HepG2 (cell line): Measurements from ENCODE around the gene STPG4. TPM values are rescaled to one million over a fixed set of nuclear protein-coding genes. Genes with fewer than 3 reads are reported as not detected.
A peak's percentile ranks its signal among the peaks of the same experiment; 100 is the strongest.

Source experiments
- ARNTL ChIP-seq: sonication (generic); formaldehyde crosslinking; IDR thresholded peaks from 2 replicates; pipeline ENCODE4 v1.4.0; 2020; ENCODE audit warnings: mild to moderate bottlenecking, missing genetic modification reagents
- CBFB ChIP-seq: sonication (generic); formaldehyde crosslinking; IDR thresholded peaks from 2 replicates; pipeline ENCODE4 v1.4.0; 2020; ENCODE audit warnings: missing genetic modification reagents
- CREBL2 ChIP-seq: sonication (generic); formaldehyde crosslinking; IDR thresholded peaks from 2 replicates; pipeline ENCODE4 v1.8.1; 2023; ENCODE audit warnings: missing genetic modification reagents, mild to moderate bottlenecking, borderline replicate concordance
- DR1 ChIP-seq: sonication (generic); formaldehyde crosslinking; IDR thresholded peaks from 2 replicates; pipeline ENCODE4 v1.8.0; 2021; ENCODE audit warnings: mild to moderate bottlenecking, missing genetic modification reagents, inconsistent platforms
- ETV5 ChIP-seq: IDR thresholded peaks from 2 replicates; pipeline ENCODE4 v1.6.1; 2018; ENCODE audit warnings: missing biosample characterization, missing genetic modification reagents, inconsistent platforms, borderline replicate concordance
- GMEB1 ChIP-seq: sonication (generic); formaldehyde crosslinking; IDR thresholded peaks from 2 replicates; pipeline ENCODE4 v1.5.1; 2020; ENCODE audit warnings: missing genetic modification reagents, mild to moderate bottlenecking, borderline replicate concordance
- IRX3 ChIP-seq: sonication (generic); formaldehyde crosslinking; IDR thresholded peaks from 2 replicates; pipeline ENCODE4 v1.8.1; 2023; ENCODE audit warnings: mild to moderate bottlenecking, low read depth, missing genetic modification reagents, borderline replicate concordance
- KAT8 ChIP-seq: IDR thresholded peaks from 2 replicates; pipeline ENCODE4 v1.6.1; 2016; ENCODE audit warnings: missing genetic modification reagents, missing compliant biosample characterization
- MXI1 ChIP-seq: IDR thresholded peaks from 3 replicates; pipeline ENCODE4 v1.6.1; 2012; ENCODE audit warnings: low read depth, low read length, inconsistent platforms, borderline replicate concordance
- MZF1 ChIP-seq: sonication (generic); formaldehyde crosslinking; IDR thresholded peaks from 2 replicates; pipeline ENCODE4 v1.8.1; 2023; ENCODE audit warnings: mild to moderate bottlenecking, missing genetic modification reagents, borderline replicate concordance
- RFX3 ChIP-seq: IDR thresholded peaks from 2 replicates; pipeline ENCODE4 v1.6.1; 2016; ENCODE audit warnings: missing biosample characterization, missing genetic modification reagents
- SMC3 ChIP-seq: IDR thresholded peaks from 2 replicates; pipeline ENCODE4 v1.6.1; 2011; ENCODE audit warnings: low read length, improper control_type of control experiment
- SNAI1 ChIP-seq: sonication (generic); formaldehyde crosslinking; IDR thresholded peaks from 2 replicates; pipeline ENCODE4 v1.5.0; 2020; ENCODE audit warnings: mild to moderate bottlenecking, missing genetic modification reagents, borderline replicate concordance
- SNAPC5 ChIP-seq: sonication (generic); formaldehyde crosslinking; IDR thresholded peaks from 2 replicates; pipeline ENCODE4 v1.8.1; 2023; ENCODE audit warnings: mild to moderate bottlenecking, missing genetic modification reagents, borderline replicate concordance
- TBX2 ChIP-seq: sonication (generic); formaldehyde crosslinking; IDR thresholded peaks from 2 replicates; pipeline ENCODE4 v1.5.0; 2020; ENCODE audit warnings: missing genetic modification reagents, mild to moderate bottlenecking, borderline replicate concordance
- XRCC5 ChIP-seq: fragments of 200-400 bp; formaldehyde crosslinking; optimal IDR thresholded peaks from 2 replicates; pipeline ENCODE3; 2017; ENCODE audit warnings: mild to moderate bottlenecking, low read length
- YEATS2 ChIP-seq: sonication (generic); formaldehyde crosslinking; IDR thresholded peaks from 2 replicates; pipeline ENCODE4 v1.4.0; 2020; ENCODE audit warnings: missing genetic modification reagents, borderline replicate concordance
- YEATS4 ChIP-seq: sonication (generic); formaldehyde crosslinking; IDR thresholded peaks from 2 replicates; pipeline ENCODE4 v1.4.0; 2020; ENCODE audit warnings: missing genetic modification reagents, borderline replicate concordance
- ZBTB3 ChIP-seq: sonication (generic); formaldehyde crosslinking; IDR thresholded peaks from 2 replicates; pipeline ENCODE4 v1.4.0; 2020; ENCODE audit warnings: low read depth, mild to moderate bottlenecking, moderate library complexity, missing genetic modification reagents, borderline replicate concordance
- ZBTB7A ChIP-seq: sonication (generic); formaldehyde crosslinking; IDR thresholded peaks from 2 replicates; pipeline ENCODE4 v1.8.0; 2022; ENCODE audit warnings: mild to moderate bottlenecking, missing genetic modification reagents
- ZBTB8A ChIP-seq: sonication (generic); formaldehyde crosslinking; IDR thresholded peaks from 2 replicates; pipeline ENCODE4 v1.4.0; 2020; ENCODE audit warnings: mild to moderate bottlenecking, low read depth, missing genetic modification reagents, borderline replicate concordance
- ZNF256 ChIP-seq: sonication (generic); formaldehyde crosslinking; conservative IDR thresholded peaks from 2 replicates; pipeline ENCODE4 v1.4.0; 2020; ENCODE audit warnings: missing genetic modification reagents
- ZNF335 ChIP-seq: sonication (generic); formaldehyde crosslinking; IDR thresholded peaks from 2 replicates; pipeline ENCODE4 v1.4.0; 2020; ENCODE audit warnings: missing genetic modification reagents
- ZNF670 ChIP-seq: sonication (generic); formaldehyde crosslinking; IDR thresholded peaks from 2 replicates; pipeline ENCODE4 v1.8.0; 2022; ENCODE audit warnings: mild to moderate bottlenecking, missing genetic modification reagents, borderline replicate concordance
- ZNF672 ChIP-seq: sonication (generic); formaldehyde crosslinking; IDR thresholded peaks from 2 replicates; pipeline ENCODE4 v1.8.1; 2022; ENCODE audit warnings: missing genetic modification reagents
- polyA plus RNA-seq, 8 experiments: library from polyadenylated mRNA; depleted of rRNA in 3 of 8; stranded (reverse) in 7 of 8; unstranded in 1 of 8; fragments of >200 nt; fragmentation: Illumina TruSeq in 4 of 8; extraction: Trizol in 4 of 8; gene quantifications; 2 replicates each; pipeline versions ENCODE4 v1.2.1 to v1.2.3, GENCODE V29; 2011 to 2016; ENCODE audit warnings: low read depth in 4 of 8, missing spikeins in 1 of 8, mixed read lengths in 1 of 8; ENCODE audit not compliant: insufficient read depth in 1 of 8
- total RNA-seq, 5 experiments: library from RNA; depleted of rRNA; stranded (reverse); fragments of >200 nt; fragmentation: Illumina TruSeq; extraction: Trizol; gene quantifications; 2 replicates each; pipeline ENCODE4 v1.2.3, GENCODE V29; 2016; ENCODE audit warnings: low read depth in 1 of 5
- TF ChIP-seq, protein P1 (sequence below): sonication (generic); formaldehyde crosslinking; IDR thresholded peaks from 2 replicates; pipeline ENCODE4 v1.8.0; 2022; ENCODE audit warnings: missing genetic modification reagents, low read depth, mild to moderate bottlenecking, borderline replicate concordance
- TF ChIP-seq, protein P2 (sequence below), 2 experiments: sonication (generic) in 1 of 2; formaldehyde crosslinking in 1 of 2; IDR thresholded peaks; 2 replicates each; pipeline versions ENCODE4 v1.4.0 to v1.6.1; 2018 to 2020; ENCODE audit warnings: missing genetic modification reagents in 2 of 2, borderline replicate concordance in 1 of 2, low read depth in 1 of 2, mild to moderate bottlenecking in 1 of 2, missing biosample characterization in 1 of 2

STPG4 gene
- total and polyA plus RNA-seq, 2 of the 13 experiments (the other 11 are each of a cell fraction or from before 2014, with no cell fraction given), result 0.11 to 0.15 TPM

DNA sequence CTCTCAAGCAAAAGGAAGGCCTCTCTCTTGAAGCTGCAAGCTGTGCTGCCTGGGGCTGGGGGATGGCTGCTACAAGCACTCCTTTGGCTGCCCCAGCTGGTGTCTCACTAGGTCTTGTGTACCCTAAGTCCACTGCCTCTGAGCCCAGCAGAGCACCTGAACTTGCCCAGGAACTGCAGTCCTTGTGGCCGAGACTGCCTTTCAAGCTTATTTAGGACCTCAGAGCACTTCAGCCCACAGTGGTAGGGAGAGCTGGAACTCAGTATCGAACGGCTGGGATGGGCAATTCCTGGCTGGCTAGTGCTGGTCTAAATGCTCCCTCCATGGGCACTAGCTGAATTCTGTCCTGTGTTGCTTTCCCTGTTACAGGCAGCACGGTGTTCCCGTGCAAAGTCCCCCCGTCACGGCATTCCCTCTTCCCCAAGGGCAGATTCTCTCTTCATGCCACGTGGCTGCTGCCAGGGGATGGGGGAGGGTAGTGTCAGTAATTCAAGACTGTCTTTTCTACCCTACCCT is 25.9 kb downstream of the STPG4 start (continued):
- TF ChIP-seq, protein P1, sequence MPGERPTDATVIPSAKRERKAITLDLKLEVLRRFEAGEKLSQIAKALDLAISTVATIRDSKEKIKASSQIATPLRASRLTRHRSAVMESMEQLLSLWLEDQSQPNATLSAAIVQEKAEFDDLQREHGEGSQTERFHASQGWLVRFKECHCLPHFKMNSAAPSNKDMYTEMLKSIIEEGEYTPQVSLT, result no peak
- no peak for TF ChIP-seq YEATS2 (CRISPR knock-in tag)
- TF ChIP-seq ZNF335 (CRISPR knock-in tag), result no peak
- no peak for TF ChIP-seq CREBL2
- TF ChIP-seq, protein P2, sequence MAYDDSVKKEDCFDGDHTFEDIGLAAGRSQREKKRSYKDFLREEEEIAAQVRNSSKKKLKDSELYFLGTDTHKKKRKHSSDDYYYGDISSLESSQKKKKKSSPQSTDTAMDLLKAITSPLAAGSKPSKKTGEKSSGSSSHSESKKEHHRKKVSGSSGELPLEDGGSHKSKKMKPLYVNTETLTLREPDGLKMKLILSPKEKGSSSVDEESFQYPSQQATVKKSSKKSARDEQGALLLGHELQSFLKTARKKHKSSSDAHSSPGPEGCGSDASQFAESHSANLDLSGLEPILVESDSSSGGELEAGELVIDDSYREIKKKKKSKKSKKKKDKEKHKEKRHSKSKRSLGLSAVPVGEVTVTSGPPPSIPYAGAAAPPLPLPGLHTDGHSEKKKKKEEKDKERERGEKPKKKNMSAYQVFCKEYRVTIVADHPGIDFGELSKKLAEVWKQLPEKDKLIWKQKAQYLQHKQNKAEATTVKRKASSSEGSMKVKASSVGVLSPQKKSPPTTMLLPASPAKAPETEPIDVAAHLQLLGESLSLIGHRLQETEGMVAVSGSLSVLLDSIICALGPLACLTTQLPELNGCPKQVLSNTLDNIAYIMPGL (CRISPR knock-in tag; IDR thresholded peaks at IDR 0.05; ENCODE audit: borderline replicate concordance in 1 of 2, low read depth in 1 of 2), result peak in 1 of 2 experiments; percentile 43; a peak in 1 of 4 replicates
- TF ChIP-seq RFX3 (CRISPR knock-in tag), result no peak
- TF ChIP-seq CBFB (CRISPR knock-in tag), result no peak
- no peak for TF ChIP-seq MZF1 (CRISPR knock-in tag)
- peak; percentile 39; the same call in 1 of the 2 replicates for TF ChIP-seq TBX2 (CRISPR knock-in tag)
- TF ChIP-seq YEATS4 (CRISPR knock-in tag), result peak; percentile 91
- TF ChIP-seq ZBTB8A (CRISPR knock-in tag), result no peak
- TF ChIP-seq ZBTB7A, result peak; percentile 84; the same call in 1 of the 2 replicates
- no peak for TF ChIP-seq ZNF670 (CRISPR knock-in tag)
- no peak for TF ChIP-seq ZNF256 (CRISPR knock-in tag)
- TF ChIP-seq IRX3 (CRISPR knock-in tag), result no peak
- TF ChIP-seq ARNTL, result peak; percentile 60; the same call in 1 of the 2 replicates
- TF ChIP-seq SNAI1, result 0 out of 2 replicates have a peak, but pooled peaks have one; percentile 12
- TF ChIP-seq KAT8 (CRISPR knock-in tag), result peak; percentile 44; the same call in 1 of the 2 replicates
- TF ChIP-seq SMC3, result no peak
- TF ChIP-seq DR1 (CRISPR knock-in tag), result 0 out of 2 replicates have a peak, but pooled peaks have one; percentile 30
- TF ChIP-seq XRCC5, result peak; percentile 64
- no peak for TF ChIP-seq SNAPC5 (CRISPR knock-in tag)
- no peak for TF ChIP-seq ZBTB3
- TF ChIP-seq ETV5, result no peak
- TF ChIP-seq MXI1, result peak; percentile 67; the same call in 2 of the 3 replicates
- no peak for TF ChIP-seq ZNF672
- peak; percentile 19; the same call in 1 of the 2 replicates for TF ChIP-seq GMEB1 (CRISPR knock-in tag)
